Gastroesophageal sphincter (tissue), 4 donors: ENCODE measurements around the gene MAK. TPM values are rescaled to one million over a fixed set of nuclear protein-coding genes. Genes with fewer than 3 reads are reported as not detected.

Experiments used
- ATAC-seq: fragments of 150-250 bp; one replicate; pipeline ENCODE4 v1.9.1; 2016; ENCODE audit warnings: mild to moderate bottlenecking, moderate library complexity
- H3K27ac ChIP-seq, 4 donors: fragments of 200-600 bp; sonication (generic) in 3 of 4; 1 replicate in 3 of 4; 2 replicates in 1 of 4; pipeline ENCODE4 v1.5.1; 2016 to 2019
- H3K27me3 ChIP-seq: fragments of 200-600 bp; sonication (generic); one replicate; pipeline ENCODE4 v1.5.1; 2019
- H3K36me3 ChIP-seq, 2 donors: fragments of 200-600 bp; sonication (generic); one replicate each; pipeline ENCODE4 v1.5.1; 2019; ENCODE audit warnings: control low read depth in 1 of 2
- H3K4me1 ChIP-seq, 3 donors: fragments of 200-600 bp; sonication (generic); 1 replicate in 2 of 3; 2 replicates in 1 of 3; pipeline ENCODE4 v1.5.1; 2016 to 2019; ENCODE audit warnings: control low read depth in 2 of 3
- H3K4me3 ChIP-seq, 2 donors: fragments of 200-600 bp; sonication (generic); one replicate each; pipeline ENCODE4 v1.5.1; 2019; ENCODE audit warnings: mild to moderate bottlenecking in 1 of 2, moderate library complexity in 1 of 2
- H3K9me3 ChIP-seq, 3 donors: fragments of 200-600 bp; sonication (generic); one replicate each; pipeline ENCODE4 v1.5.1; 2017 to 2019; ENCODE audit warnings: control low read depth in 2 of 3
- EP300 ChIP-seq: sonication (generic); formaldehyde crosslinking; IDR thresholded peaks from one replicate; pipeline ENCODE4 v1.6.1; 2017; ENCODE audit warnings: antibody characterized with exemption, mild to moderate bottlenecking
- POLR2A ChIP-seq, 2 donors: fragments of 450-650 bp; IDR thresholded peaks; one replicate each; pipeline ENCODE4 v1.6.1; 2017; ENCODE audit warnings: antibody characterized with exemption in 2 of 2, mild to moderate bottlenecking in 2 of 2, moderate library complexity in 1 of 2
- POLR2AphosphoS5 ChIP-seq: sonication (generic); formaldehyde crosslinking; IDR thresholded peaks from one replicate; pipeline ENCODE4 v1.6.1; 2017; ENCODE audit warnings: antibody characterized with exemption
- WGBS, 2 donors: methylation state at CpG; one replicate each; pipeline ENCODE4 v1.1.5; 2018; ENCODE audit warnings: low coverage in 1 of 2; 5-methylcytosine and 5-hydroxymethylcytosine counted together
- total RNA-seq, 4 donors: library from RNA; depleted of rRNA; stranded (reverse); fragments of >200 nt; gene quantifications; one replicate each; pipeline ENCODE4 v1.1.0, GENCODE V29; 2016
- TF ChIP-seq, protein P1 (sequence below), 4 experiments: fragments of 200-600 bp in 2 of 4; fragments of 450-650 bp in 2 of 4; sonication (generic) in 1 of 4; IDR thresholded peaks; one replicate each; pipeline ENCODE4 v1.5.1; 2017 to 2019; ENCODE audit warnings: antibody characterized with exemption in 4 of 4, mild to moderate bottlenecking in 2 of 4, moderate library complexity in 2 of 4

MAK gene
- total RNA-seq, 4 donors from 2014 or later: 0.07 to 0.67 TPM; not detected in 2

DNA sequence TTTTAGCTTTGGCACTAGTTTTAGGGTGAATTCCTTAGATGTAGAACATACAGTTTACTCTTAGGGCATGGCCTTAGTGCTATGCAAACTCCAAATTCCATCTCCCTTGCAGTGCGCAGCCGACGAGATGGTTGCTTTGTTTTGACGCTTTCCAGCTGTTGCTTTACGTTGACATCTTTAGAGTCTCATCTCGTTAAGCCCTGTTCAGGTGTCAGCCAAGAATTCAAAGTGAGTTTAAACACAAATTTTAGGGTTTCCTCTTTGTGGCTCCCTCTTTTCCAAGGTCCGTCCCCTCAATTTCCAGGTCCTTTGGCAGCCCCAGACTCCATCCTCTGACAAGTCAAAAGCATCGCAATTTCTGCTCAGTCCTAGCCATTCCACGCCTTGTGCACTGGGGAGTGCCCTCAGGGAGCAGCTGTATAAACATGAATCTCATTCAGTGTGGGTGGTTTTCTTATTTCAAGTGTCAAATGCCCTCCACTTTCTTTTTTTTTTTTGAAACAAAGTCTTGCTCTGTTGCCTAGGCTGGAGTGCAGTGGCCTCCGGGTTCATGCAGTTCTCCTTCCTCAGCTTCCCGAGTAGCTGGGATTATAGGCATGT lies 14.1 kb upstream of the MAK start:
- Histone ChIP-seq H3K36me3 (no peaks in the 10 kb centered on the region), H3K9me3 (peaks cover 0 to 11% (median 0%) of the 10 kb centered on the region in 3 donors), H3K27me3 (no peaks in the 10 kb centered on the region), H3K4me1 (no peaks in the 10 kb centered on the region), H3K4me3 (no peak overlapping the region), H3K27ac (no peak overlapping the region)
- no peak for ATAC-seq
- no peak for TF ChIP-seq POLR2A (IDR thresholded peaks at IDR 0.05)
- WGBS, 2 donors: 26 to 42% methylated on average over 7 to 11 of the region's 11 CpGs

DNA sequence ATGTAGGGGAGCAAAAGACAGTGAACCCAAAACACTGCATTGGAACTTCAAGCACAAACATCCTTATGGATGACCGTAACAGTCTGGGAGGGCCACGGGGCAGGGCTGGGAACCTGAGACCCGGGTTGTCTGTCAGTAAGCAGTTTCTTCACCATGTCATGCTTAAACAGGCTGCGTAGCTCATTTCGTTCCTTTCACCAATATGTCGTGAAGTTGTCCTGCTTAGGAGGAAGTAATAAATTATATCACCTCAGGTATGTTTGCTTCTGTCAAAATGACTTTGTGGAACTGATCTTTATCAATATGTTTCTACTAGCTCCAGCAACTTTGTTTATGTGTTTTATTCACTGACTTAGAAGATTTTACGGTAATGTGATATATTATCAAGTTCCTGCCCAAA lies 12.4 kb upstream of the MAK start:
- H3K4me1 ChIP-seq: no peaks in the 10 kb centered on the region
- WGBS, 2 donors: 41 to 78% methylated on average over 3 to 6 of the region's 7 CpGs
- H3K9me3 ChIP-seq: peaks cover 0 to 11% (median 0%) of the 10 kb centered on the region in 3 donors
- H3K27me3 ChIP-seq: no peaks in the 10 kb centered on the region
- no peak for ATAC-seq
- TF ChIP-seq, protein P1, sequence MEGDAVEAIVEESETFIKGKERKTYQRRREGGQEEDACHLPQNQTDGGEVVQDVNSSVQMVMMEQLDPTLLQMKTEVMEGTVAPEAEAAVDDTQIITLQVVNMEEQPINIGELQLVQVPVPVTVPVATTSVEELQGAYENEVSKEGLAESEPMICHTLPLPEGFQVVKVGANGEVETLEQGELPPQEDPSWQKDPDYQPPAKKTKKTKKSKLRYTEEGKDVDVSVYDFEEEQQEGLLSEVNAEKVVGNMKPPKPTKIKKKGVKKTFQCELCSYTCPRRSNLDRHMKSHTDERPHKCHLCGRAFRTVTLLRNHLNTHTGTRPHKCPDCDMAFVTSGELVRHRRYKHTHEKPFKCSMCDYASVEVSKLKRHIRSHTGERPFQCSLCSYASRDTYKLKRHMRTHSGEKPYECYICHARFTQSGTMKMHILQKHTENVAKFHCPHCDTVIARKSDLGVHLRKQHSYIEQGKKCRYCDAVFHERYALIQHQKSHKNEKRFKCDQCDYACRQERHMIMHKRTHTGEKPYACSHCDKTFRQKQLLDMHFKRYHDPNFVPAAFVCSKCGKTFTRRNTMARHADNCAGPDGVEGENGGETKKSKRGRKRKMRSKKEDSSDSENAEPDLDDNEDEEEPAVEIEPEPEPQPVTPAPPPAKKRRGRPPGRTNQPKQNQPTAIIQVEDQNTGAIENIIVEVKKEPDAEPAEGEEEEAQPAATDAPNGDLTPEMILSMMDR (IDR thresholded peaks at IDR 0.05): no peak
- TF ChIP-seq POLR2AphosphoS5: no peak
- no peak for TF ChIP-seq EP300
- TF ChIP-seq POLR2A (IDR thresholded peaks at IDR 0.05): no peak
- no peaks in the 10 kb centered on the region for H3K36me3 ChIP-seq
- no peak overlapping the region for H3K4me3 ChIP-seq
- H3K27ac ChIP-seq: no peak overlapping the region

DNA sequence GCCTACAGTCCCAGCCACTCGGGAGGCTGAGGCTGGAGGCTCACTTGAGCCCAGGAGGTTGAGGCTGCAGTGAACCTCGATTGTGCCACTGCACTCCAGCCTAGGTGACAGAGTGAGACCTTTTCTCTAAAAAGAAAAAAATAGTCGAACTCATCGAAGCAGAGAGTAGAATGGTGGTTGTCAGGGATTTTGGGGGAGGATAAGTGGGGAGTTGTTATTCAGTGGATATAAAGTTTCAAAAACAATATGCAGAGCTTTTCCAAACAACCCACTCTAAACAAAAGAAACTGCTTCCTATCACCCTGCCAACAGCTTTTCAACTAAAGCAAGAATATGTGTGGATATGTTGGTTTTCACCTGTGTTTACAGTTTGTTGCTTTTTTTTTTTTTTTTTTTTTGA lies 11.6 kb upstream of the MAK start:
- no peak for ATAC-seq
- no peak overlapping the region for H3K27ac ChIP-seq
- H3K27me3 ChIP-seq: no peaks in the 10 kb centered on the region
- H3K4me1 ChIP-seq: no peaks in the 10 kb centered on the region
- WGBS, 2 donors: 85 to 88% methylated on average over 2 to 4 of the region's 4 CpGs
- TF ChIP-seq POLR2AphosphoS5 (no peak), EP300 (no peak), POLR2A (IDR thresholded peaks at IDR 0.05) (no peak)
- TF ChIP-seq, protein P1 (IDR thresholded peaks at IDR 0.05): no peak
- no peak overlapping the region for H3K4me3 ChIP-seq
- peaks cover 0 to 11% (median 0%) of the 10 kb centered on the region in 3 donors for H3K9me3 ChIP-seq
- H3K36me3 ChIP-seq: no peaks in the 10 kb centered on the region

DNA sequence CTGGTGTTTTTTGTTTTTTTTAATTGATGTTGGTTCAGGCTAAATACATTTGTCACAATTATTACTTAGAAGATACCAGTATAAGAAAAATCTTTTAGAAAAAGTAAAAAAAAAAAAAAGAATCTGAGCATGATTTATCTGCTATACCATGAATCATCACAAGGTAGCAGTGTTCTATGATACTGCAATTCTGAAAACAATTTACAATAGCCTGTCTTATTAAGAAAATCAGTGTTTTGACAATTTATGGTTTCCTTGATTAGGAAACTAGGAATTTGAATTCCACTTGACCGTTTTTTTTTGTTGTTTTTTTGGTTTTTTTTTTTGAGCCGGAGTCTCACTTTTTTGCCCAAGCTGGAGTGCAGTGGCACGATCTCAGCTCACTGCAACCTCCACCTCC lies 9.3 kb upstream of the MAK start:
- TF ChIP-seq POLR2AphosphoS5: no peak
- 75 to 93% methylated on average over 3 of the region's 3 CpGs for WGBS, 2 donors
- ATAC-seq: no peak

DNA sequence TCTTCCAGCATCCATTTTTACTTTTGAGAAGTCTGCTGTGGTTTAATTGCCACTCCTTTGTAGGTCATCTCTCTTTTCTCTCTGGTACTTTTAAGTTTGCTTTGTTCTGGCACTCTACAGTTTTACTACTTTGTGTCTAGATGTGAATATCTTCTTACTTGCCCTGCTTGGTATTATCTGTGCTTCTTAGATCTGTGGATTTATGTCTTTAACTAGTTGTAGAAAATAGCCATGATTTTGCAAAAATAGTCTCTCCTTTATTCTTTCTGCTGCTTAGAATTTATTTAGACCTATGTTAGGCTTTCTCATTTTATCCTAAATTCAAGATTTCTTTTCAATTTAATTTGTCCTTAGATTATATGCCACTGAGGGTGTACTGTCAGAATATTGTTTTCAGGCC lies 5.2 kb upstream of the MAK start:
- ATAC-seq: no peak
- no peaks in the 10 kb centered on the region for H3K36me3 ChIP-seq
- no peak overlapping the region for H3K4me3 ChIP-seq
- peaks cover 0 to 5% (median 0%) of the 10 kb centered on the region in 3 donors for H3K4me1 ChIP-seq
- TF ChIP-seq, protein P1 (IDR thresholded peaks at IDR 0.05): no peak
- TF ChIP-seq EP300 (no peak), POLR2AphosphoS5 (no peak), POLR2A (IDR thresholded peaks at IDR 0.05) (no peak)
- H3K27me3 ChIP-seq: no peaks in the 10 kb centered on the region
- no peak overlapping the region for H3K27ac ChIP-seq
- H3K9me3 ChIP-seq: peaks cover 0 to 13% (median 0%) of the 10 kb centered on the region in 3 donors

More for the DNA sequence above, 9.3 kb upstream of the MAK start:
- Histone ChIP-seq H3K36me3 (no peaks in the 10 kb centered on the region), H3K4me3 (no peak overlapping the region), H3K4me1 (no peaks in the 10 kb centered on the region), H3K27me3 (no peaks in the 10 kb centered on the region), H3K27ac (no peak overlapping the region), H3K9me3 (peaks cover 0 to 12% (median 0%) of the 10 kb centered on the region in 3 donors)

DNA sequence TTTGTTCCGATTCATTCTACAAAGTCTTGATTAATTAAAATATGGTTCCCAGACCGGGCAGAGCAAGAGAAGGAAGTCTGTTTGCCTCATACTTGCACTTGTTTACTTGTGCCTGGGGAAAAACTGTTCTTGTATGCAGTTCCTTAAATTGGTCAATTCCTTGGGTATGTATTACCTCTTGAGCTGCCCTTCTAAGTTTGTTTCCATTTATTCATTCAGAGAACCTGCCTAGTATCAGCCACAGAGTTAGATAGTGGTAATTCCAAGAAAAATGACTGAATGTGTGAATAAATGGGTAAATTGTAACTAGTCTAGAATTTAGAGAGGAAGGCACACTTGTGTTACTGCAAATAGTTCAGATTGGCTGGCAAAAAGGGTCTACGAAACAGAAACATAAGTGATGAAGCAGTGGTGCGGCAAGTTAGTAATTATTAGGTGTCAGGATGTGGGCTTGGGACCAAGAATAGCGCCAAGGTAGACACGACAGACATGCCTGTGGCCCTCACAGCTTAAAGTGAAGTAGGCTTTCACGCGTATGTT lies 525 bp upstream of the MAK start:
- peak overlapping the region; percentile 36 to 67 for H3K4me3 ChIP-seq
- H3K27ac ChIP-seq: no peak overlapping the region
- ATAC-seq: peak; percentile 30

More for the DNA sequence above, 525 bp upstream of the MAK start:
- Histone ChIP-seq H3K4me1 (peaks cover 0 to 24% (median 9%) of the 10 kb centered on the region in 3 donors), H3K27me3 (peaks cover 44% of the 10 kb centered on the region), H3K9me3 (peaks cover 0 to 11% (median 0%) of the 10 kb centered on the region in 3 donors), H3K36me3 (no peaks in the 10 kb centered on the region)
- 57 to 63% methylated on average over 8 of the region's 8 CpGs for WGBS, 2 donors
- TF ChIP-seq, protein P1 (IDR thresholded peaks at IDR 0.05): no peak
- no peak for TF ChIP-seq EP300
- TF ChIP-seq POLR2AphosphoS5: no peak
